GM19240 (cell line): Measurements from ENCODE around the gene HIVEP3.

Experiments
- DNase-seq: peaks from one replicate; pipeline ENCODE4 v3.0.0; 2011; ENCODE audit warnings: low spot score; ENCODE audit not compliant: insufficient read length

The HIVEP3 gene

GRCh38 chr1:41589395-41589794 is 329.3 kb downstream of the HIVEP3 start:
- DNase-seq, result no peak

- no peak for DNase-seq
Measured at GRCh38 chr1:41588334-41588875, 330.3 kb downstream of the HIVEP3 start.

- DNase-seq, result no peak
Measured at GRCh38 chr1:41587791-41588190, 330.9 kb downstream of the HIVEP3 start.

GRCh38 chr1:41586230-41586629 is 332.5 kb downstream of the HIVEP3 start:
- no peak for DNase-seq

- no peak for DNase-seq
Measured at GRCh38 chr1:41583658-41584547, 334.8 kb downstream of the HIVEP3 start.

GRCh38 chr1:41582851-41583657 is 335.7 kb downstream of the HIVEP3 start:
- DNase-seq, result no peak

- no peak for DNase-seq
Measured at GRCh38 chr1:41582351-41582750, 336.4 kb downstream of the HIVEP3 start.

GRCh38 chr1:41582004-41582325 is 336.8 kb downstream of the HIVEP3 start:
- no peak for DNase-seq

- no peak for DNase-seq
Measured at GRCh38 chr1:41581216-41582003, 337.3 kb downstream of the HIVEP3 start.

- DNase-seq, result no peak
Measured at GRCh38 chr1:41580520-41581172, 338.1 kb downstream of the HIVEP3 start.

GRCh38 chr1:41580021-41580420 is 338.7 kb downstream of the HIVEP3 start:
- DNase-seq, result no peak

GRCh38 chr1:41578712-41579335 is 339.9 kb downstream of the HIVEP3 start:
- no peak for DNase-seq

GRCh38 chr1:41576620-41577019 is 342.1 kb downstream of the HIVEP3 start:
- no peak for DNase-seq

GRCh38 chr1:41576206-41576605 is 342.5 kb downstream of the HIVEP3 start:
- DNase-seq, result no peak

GRCh38 chr1:41574842-41575241 is 343.9 kb downstream of the HIVEP3 start:
- no peak for DNase-seq

GRCh38 chr1:41573785-41574713 is 344.7 kb downstream of the HIVEP3 start:
- peak; percentile 87 for DNase-seq

- DNase-seq, result no peak
Measured at GRCh38 chr1:41573194-41573593, 345.5 kb downstream of the HIVEP3 start.

GRCh38 chr1:41572224-41572623 is 346.5 kb downstream of the HIVEP3 start:
- no peak for DNase-seq

- no peak for DNase-seq
Measured at GRCh38 chr1:41571041-41571440, 347.7 kb downstream of the HIVEP3 start.
